ENCODE results near the gene SECISBP2.
A peak's percentile ranks its signal among the peaks of the same experiment; 100 is the strongest.
"Not testable (repeated sequence)": the region's sequence is repeated elsewhere in the genome, so short reads cannot be mapped to it uniquely, and the experiment has no call there.

SECISBP2 gene

DNA sequence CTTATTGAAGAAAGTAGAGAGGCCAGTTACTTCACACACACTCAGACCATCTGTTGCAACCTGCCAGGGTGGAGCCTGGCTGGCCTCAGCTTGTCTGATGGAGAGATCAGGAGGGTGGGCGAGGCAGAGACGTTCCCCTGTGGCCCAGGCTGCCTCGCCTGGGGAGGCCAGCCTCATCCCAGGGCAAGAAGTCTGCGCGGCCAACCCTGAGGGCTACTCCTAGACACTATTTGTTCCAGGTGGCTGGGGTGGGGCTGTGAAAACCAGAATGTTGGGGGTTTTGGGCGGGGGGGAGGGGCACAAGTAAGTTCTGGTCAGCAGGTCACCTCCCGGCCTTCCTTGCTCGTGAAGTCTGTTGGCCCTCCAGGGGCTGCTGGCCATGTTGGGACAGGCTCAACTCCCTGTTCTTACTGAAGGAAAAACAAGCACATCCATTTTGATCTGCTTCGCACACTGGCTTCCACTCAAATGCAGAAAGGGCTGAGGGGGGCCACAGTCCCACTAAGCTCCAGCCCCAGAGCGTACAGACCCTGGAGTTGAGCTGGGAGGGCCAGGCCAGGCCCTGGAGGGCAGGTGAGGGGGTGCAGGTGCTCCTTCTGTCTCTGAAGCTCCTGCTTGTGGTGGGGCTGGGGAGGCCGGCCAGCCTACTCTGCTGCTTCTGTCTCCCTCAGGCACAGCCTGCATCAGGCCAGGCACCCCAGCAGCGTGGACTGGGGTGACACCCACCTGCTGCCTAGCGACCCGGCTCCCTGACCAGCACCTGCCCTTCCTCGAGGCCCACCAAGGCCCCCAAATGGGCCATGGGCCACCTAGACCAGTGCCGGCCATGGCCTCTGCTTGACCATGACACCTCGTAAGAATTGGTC, 46.6 kb downstream of the SECISBP2 start:
- DNase-seq, result no peak

DNA sequence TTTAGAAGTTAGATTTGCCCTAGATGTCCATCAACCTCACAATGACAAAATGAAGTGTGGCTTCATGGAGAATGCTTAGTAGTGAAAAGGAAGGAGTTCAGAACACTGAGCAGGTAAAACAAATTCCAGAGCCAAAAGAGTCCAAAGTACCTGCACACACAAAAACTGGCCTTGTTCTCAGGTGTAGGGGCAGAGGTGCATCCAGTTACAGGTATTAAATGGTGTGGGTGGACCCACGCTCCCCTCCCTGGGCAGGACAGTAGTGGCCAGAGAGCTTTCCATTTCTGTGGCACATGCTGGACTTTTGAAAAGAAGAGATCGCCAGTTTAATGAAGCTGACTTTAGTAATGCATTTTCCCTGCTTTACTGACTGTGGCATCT, 47.2 kb downstream of the SECISBP2 start:
- no peak for DNase-seq

DNA sequence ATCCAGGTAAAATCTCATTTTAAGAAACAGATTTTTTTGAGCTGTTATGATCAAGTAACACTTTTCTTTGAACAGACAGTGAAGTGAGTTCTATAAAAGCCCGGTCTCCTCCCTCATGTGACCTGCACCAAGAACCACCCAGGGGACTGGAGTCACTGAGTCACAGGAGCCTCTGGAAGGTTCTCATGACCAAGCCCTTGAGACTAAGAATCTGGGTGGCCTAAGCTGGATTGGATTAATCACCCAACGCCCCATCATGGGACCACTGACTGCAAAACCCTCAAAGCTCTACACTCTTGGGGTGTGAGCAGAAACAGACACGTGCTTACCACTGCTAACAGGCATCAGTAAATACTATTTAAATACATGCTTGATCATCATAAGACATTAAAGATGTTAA, 48.4 kb downstream of the SECISBP2 start:
- DNase-seq, result no peak

DNA sequence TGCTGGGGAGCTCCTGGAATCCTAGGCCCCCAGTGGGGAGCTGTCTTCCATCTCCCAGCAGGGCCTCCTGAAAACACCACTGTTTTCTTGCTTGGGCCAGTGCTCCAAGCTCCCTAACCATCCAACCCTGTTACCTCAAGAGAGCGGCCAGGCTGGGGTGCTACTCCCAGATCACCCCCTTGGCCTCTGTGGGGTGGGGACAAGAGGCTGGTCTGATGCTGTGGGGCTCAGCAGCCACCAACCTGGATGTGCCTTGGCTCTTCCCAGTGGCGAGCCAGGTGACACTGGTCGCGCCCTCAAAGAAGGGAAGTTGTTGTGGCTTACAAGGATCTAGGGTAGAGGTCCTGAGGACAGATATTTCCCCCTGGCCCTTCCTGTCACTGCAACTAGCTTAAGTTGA, 49.0 kb downstream of the SECISBP2 start:
- no peak for DNase-seq

DNA sequence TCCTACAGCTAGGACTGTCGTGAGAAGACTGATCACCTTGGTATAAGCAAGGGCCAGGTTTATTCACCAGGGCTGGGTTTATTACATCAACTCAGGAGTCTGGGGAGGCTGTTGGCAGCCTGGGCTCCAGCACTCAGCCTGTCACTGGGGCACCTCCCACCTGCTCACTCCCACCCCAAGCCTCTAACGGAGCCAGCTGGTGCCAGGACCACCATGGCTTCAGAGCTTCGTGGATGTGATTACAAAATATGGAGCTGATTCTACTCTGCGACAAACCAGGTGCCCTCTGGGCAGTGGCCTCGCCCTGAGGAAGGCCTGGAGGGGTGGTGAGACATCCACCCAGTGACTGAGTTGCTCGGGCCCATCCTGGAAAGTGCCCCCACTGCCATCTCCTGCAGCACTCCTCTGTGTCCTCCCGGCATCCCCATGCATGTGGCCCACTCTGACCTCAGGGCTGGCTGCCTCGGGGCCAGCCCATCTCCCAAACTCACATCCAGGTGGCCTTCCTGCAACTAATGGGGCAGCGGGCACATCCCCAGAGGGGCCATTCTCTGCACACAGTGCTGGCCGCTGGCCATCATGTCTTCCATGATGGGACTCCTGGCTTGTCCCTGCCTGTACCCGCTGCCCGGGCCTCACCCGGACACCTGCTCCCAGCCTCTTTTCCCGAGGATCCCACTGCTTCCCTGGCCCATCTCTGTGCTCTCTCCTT, 49.6 kb downstream of the SECISBP2 start:
- no peak for DNase-seq

DNA sequence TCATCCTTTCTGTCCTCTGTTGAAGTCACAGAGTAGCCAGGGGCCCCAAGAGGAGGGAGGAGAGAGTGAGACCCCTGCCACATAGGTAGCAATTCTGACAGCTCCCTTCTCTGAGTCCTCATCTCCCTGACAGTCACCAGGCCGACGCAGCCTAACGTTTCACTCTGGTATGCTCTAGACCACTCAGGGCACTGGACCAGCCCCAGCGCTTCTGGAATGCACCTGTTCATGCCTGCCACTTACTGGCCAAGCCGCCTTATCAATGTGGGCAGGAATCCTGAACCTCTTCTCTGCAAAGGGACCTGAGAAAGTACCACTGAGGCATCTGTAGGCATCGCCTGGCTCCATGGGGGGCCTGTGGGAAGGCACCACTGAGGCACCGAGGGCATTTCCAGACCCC, 50.2 kb downstream of the SECISBP2 start:
- DNase-seq, result no peak

DNA sequence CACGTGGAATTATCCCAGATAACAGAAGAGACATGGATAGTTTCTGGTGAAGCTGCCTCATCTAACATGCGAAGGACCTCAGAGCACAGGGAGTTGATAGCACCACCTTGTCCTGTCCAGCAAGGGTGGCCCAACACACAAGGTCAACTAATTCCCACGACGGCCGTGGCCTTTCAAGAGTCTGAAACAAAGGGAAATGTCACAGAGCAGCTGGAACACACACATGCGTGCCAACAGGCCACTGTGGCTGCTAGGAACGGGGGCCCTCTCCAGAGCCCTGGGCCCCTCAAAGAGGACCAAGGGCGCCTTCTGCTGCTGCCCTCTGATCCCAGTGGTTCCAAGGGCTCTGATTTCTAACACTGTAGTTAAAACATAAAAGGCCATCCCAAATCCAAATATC, 50.7 kb downstream of the SECISBP2 start:
- no peak for DNase-seq

DNA sequence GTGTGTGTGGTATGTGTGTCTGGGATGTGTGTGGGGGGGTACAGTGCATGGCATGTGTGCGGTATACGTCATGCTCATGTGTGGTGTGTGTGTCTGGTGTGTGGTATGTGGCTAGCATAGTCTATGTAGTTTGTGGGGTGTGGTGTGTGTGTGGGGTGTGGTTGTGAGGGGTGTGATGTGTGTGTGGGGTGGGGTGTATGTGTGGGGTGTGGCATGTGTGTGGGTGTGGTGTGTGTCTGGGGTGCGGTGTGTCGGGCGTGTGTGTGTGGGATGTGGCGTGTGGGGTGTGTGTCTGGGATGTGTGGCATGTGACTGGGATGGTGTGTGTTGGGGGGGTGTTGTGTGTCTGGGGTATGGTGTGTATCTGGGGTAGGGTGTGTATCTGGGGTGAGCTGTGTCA, 52.3 kb downstream of the SECISBP2 start:
- DNase-seq, result no peak

DNA sequence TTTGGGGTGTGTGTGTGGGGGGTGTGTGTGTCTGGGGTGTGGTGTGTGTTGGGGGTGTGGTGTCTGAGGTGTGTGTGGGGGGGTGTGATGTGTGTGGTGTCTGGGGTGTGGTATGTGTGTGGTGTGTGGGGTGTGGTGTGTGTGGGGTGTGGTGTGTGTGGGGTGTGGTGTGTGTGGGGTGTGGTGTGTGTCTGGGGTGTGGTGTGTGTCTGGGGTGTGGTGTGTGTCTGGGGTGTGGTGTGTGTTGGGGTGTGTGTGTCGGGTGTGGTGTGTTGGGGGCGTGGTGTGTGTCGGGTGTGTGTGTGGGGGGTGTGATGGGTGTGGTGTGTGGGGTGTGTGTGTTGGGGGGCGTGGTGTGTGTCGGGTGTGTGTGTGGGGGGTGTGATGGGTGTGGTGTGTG, 53.5 kb downstream of the SECISBP2 start:
- DNase-seq, result not testable (repeated sequence)

DNA sequence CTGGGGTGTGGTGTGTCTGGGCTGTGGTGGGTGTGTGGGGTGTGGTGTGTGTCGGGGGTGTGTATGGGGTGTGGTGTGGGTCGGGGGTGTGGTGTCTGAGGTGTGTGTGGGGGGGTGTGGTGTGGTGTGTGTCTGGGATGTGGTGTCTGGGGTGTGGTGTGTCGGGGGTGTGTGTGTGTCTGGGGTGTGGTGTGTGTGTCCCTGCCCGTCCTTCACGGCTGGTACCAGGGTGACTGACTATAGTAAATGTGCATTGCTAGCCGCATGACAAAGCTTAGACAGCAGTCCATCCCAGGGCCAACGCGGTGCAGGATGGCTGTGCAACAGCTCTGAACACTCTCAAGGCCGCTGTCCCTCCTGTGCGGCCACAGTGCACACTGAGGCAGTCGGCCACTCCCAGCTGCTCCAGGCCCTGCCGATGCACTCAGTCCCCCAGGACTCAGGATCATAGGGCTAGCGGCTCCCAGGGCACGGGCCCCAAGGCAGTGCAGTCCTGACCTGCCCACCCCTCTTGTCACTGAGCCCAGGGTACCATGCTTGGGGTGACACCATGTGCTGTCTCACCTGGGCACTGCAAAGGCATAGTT, 54.0 kb downstream of the SECISBP2 start:
- DNase-seq, result no peak

DNA sequence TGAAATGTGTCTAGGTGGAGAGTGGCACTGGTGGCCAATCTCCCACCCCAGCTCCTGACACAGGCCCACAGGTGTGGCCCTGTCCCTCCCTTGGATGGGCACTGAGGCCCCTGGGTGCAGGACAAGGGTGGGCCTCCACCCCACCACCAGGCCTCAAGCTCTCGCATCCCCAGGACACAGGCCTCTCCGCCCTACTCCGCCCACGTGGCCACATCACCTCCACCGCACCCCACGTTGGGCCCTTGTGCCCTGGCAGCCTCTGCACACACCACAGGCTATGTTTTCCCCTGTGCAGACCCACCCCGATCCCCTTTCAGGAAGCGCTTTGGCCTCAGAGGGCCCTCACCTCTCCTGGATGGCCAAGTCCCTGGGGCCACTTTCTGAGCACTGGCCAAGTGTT, 54.7 kb downstream of the SECISBP2 start:
- no peak for DNase-seq

DNA sequence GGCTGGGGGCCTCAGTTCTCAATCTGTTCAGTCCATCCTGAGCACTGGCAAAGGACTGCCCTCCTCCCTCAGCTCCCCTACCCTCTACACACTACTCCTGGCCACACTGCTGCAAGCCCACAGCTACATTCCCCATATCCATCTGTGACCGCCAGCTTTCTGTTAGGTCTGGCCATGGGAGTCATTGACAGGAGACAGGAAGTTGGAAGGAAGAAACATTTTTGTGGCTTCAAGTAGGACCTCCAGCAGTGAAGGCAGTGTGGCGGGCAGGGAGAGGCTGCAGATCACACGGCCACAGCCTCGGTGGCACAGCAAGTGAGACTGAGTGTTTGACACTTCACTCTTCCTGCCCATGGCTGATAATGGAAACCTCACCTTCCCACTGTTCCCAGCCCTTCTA, 55.9 kb downstream of the SECISBP2 start:
- DNase-seq, result no peak

DNA sequence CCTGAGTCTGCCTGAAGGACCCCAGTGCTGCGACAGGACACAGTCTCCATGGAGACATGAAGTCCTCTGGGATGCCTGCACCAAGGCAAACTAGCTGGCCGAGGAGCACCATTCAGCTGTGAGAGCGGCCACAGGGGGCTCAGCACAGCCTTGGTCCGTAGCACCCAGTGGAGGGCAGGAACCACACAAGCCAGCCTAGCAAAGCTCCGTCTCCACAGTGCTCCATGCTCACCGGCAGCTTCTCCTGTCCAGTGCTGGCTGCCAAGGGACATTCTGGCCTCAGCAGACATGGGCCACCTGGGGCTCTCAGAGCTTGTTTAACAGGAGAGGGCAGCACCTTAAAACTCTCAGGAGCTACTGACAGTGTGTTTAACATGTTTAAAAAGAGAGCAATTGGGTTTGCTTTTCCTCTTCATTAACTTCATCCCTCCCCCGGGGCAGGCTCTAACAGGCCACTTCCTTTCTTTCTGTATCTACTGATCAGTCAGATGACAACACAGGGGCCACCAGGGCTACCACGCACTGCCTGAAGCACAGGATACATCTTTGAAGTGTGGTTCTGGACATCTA, 57.0 kb downstream of the SECISBP2 start:
- peak; percentile 61 for DNase-seq

DNA sequence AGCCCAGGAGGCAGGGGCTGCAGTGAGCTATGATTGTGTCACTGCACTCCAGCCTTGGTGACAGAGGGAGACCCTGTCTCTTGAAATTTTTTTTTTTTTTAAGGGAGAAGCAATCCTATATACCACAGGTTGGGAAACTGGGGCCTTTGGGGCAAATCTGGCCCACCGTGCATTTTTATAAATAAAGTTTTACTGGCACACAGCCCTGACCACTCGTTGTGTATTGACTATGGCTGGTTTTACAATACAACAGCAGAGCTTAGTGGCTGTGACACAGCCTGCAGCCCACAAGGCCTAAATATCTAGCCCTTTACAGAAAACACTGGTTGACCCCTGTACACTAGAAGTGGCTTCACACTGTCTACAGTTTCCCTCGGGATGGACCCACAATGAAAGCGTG, 58.0 kb downstream of the SECISBP2 start:
- no peak for DNase-seq

DNA sequence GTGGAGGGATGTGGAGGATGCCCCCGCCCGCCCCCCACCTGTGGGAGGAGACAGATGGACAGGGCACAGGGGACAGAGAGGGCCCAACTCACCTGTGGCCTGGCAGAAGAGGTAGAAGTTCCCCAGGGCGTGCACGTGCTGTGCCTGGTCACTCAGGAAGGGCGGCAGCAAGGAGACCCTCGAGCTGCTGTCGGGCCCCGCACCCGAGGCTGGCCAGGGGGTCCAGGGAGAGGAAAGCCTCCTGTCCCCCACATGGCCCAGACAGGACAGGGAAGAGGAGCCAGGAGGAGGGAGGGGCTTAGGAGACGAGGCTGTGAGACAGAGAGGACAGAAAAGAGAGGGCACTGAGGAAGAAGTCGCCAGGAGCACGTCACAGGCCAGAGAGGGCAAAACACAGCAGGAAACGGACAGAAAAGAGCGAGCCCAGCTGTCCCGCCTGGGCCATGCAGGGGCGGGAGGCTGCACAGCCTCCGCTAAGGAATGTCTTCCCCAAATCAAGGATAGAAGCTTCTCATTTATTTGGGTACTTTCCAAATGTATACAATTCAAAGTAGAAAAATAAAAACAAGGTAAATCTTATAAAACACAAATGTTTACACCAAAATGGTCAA, 58.5 kb downstream of the SECISBP2 start:
- no peak for DNase-seq

DNA sequence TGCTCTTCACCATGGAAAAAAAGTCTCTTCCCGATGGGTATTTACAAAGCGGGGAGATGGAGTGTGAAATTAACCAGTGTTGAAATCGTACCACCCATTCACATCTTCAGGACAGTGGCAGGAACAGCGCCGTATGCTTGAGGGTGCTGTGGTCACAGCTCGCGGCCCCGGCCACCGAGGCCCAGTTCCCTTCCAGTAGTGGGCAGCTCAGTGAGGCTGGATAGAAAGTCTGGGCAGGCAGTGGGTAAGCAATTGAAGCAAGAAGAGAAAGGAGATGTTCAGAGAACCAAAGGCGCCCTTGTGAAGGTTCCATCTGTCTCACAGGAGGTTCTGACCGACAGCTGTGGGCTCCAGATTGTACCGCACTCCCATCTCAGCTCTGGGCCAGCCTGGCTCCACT, 59.1 kb downstream of the SECISBP2 start:
- DNase-seq, result no peak

DNA sequence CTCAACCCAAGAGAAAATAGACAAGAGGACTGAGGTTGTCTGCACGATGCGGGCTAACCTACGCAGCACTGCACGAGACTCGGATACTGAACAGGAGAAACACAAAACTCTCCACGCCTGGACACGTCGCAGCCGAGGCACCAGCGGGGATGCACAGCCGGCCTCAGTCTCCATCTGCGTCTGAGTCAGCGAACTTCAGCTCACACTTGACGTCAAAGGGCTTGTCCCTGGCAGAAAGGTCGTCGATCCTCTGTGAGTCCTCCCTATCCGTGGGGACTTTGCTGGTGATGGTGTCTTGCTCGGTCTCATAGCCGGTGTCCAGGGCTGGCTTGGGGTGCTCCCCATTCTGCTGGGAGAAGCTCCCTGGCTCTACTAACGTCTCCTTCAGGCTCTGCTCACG, 60.2 kb downstream of the SECISBP2 start:
- no peak for DNase-seq

DNA sequence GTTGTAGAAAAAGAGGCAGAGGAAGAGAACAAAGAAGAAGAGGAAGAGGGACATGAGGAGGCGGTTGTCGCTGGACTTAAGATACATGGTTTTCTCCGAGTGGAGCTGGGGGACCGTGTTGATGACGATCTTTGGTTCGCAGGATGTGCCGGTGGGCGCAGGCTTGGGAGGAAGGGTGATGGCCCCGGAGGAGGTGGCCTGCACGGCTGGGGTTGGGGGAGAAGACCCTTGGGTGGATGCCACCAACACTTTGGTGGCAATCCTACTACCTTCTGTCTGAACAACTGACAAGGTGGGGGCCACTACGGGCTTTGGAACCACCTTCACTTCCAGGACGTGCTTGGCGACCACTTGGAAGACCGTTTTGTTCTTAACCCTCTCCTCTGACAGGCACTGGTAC, 60.7 kb downstream of the SECISBP2 start:
- no peak for DNase-seq

DNA sequence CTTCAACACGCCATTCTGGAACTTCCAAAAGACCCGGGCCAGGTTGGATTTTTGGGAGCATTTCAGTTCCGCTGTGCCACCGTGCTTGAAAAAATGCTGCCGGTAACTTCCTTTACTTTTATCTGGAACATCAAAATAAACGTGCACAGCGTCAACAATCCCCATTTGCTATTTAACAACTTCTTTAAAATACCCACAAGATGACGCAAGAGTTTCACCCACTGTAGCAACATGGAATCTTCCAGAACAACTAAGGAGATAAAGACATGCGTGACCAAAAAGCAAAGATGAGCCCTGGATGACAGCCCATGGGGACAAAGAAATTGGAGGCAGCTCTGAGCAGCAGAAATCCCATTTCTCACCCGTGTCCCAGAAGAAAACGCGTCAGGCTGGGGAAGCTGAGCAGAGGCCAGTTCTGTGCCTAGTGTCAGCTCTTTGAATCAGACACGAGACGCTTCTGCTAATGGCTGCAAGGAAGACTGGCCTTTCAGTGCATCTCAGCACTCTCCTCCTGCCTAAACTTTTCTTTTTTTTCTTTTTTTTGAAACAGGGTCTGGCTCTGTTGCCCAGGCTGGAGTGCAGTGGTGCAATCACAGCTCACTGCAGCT, 61.3 kb downstream of the SECISBP2 start:
- DNase-seq, result no peak

DNA sequence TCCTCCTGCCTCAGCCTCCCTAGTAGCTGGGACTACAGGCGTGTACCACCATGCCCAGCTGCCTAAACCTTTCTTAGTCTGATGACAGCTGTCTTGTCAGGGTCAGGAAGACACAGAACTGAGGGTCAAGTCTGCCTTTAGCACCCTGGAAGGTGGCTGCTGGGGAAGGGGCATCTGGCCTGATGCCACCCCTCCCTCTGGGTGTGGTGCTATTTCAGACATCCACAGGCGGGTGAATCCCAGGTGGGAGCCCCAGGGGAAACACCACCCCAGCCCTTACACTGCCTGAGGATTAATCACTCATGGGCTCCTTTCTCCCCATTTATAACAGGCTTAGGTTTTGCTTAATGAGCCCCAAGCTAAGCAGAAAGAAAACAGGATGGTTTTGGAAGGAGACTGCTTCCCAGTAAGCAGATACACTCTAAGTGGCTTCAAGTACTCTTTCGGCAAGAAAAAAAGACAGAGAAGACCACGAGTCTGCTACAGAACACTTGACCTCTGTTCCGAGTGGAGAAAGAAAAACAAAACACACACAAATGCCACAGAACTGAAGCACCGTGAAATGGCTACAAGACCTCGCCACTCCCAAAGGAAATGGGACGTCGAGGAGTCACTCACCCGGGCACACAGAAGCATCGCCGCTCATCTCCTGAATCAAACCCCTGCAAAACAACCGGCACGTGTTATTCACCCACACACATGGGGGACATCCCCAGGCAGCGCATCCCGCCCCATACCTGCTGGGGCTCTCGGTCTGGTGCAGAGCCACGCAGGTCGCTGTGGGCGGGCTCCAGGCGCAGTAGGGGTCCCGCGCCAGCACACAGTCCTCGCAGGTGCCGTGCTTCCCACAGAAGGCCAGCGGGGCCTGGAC, 62.4 kb downstream of the SECISBP2 start:
- DNase-seq, result peak; percentile 55

DNA sequence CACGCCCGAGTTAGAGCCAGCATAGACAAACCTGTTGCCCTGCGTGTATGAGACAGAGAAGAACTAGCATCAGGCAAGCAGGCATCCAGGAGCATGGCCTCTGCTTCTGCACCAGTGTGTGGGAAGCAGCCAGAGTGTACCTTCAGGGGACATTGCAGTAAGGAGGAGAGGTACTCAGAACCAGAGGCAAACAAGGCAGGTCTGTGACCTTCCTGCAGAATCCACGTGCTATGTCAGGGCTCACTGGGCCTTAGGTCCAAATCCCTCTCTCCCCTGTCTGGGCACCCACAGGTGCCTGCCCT, 63.0 kb downstream of the SECISBP2 start:
- DNase-seq, result no peak

All from right kidney (tissue), 1 donor.